HFFc6 (cell line): ENCODE measurements around the gene IHH. TPM values are rescaled to one million over a fixed set of nuclear protein-coding genes. Genes with fewer than 3 reads are reported as not detected.
A peak's percentile ranks its signal among the peaks of the same experiment; 100 is the strongest.

Experiments
- DNase-seq: peaks from one replicate; pipeline ENCODE4 v3.0.0-alpha.2; 2018
- H3K27ac Mint-ChIP-seq: 2 replicates; pipeline ENCODE4 v1.8.0; 2020; ENCODE audit warnings: mild to moderate bottlenecking, mixed read lengths
- H3K27me3 Mint-ChIP-seq: 2 replicates; pipeline ENCODE4 v1.8.0; 2021; ENCODE audit warnings: mild to moderate bottlenecking, moderate library complexity, mixed read lengths; ENCODE audit not compliant: insufficient read depth
- H3K36me3 Mint-ChIP-seq: 2 replicates; pipeline ENCODE4 v1.8.0; 2021; ENCODE audit warnings: low read depth, mixed read lengths
- H3K4me1 Mint-ChIP-seq: 2 replicates; pipeline ENCODE4 v1.8.0; 2020; ENCODE audit warnings: low read depth, mixed read lengths
- H3K4me3 Mint-ChIP-seq: 2 replicates; pipeline ENCODE4 v1.8.0; 2020; ENCODE audit warnings: mild to moderate bottlenecking, moderate library complexity, mixed read lengths
- H3K9me3 Mint-ChIP-seq: 2 replicates; pipeline ENCODE4 v1.8.0; 2020; ENCODE audit warnings: mild to moderate bottlenecking, mixed read lengths
- total RNA-seq, 6 experiments: library from RNA; stranded (reverse); fragmentation: NEBNext Ultra II Directional; extraction: Animal tissue kit (Norgen Biotek cat#: 25700); gene quantifications; 2 replicates in 1 of 6; 3 replicates in 5 of 6; pipeline ENCODE4 v1.2.3, GENCODE V29; 2021
- TF ChIP-seq, protein P1 (sequence below): fragments of 200-600 bp; sonication (generic); IDR thresholded peaks from 2 replicates; pipeline ENCODE4 v1.5.0; 2021; ENCODE audit warnings: antibody characterized with exemption, mild to moderate bottlenecking

Gene IHH
- total RNA-seq, 6 experiments from 2014 or later: not detected

DNA sequence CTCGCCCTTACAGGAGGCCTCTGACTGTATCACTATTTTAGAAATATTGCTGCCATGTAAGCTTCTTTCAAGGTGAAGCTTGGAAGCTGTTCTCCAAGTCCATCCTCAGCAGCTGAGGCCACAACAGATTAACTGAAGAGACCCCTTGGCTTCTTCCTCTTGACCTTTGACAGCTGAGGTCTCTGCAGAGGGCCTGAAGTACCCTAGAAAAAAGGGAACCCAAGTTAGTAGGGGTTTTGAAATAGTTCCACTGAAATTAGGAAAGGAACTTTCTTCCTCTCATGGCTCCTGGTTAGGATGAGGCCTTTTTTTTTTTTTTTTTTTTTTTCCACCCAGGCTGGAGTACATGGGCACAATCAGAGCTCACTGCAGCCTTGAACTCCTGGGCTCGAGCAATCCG lies 15.5 kb upstream of the IHH start:
- Mint-ChIP-seq H3K36me3 (peaks cover 14% of the 10 kb centered on the region), H3K9me3 (no peaks in the 10 kb centered on the region), H3K4me3 (no peak overlapping the region), H3K27me3 (peaks cover 4% of the 10 kb centered on the region), H3K4me1 (peaks cover 22% of the 10 kb centered on the region), H3K27ac (no peak overlapping the region)
- TF ChIP-seq, protein P1, sequence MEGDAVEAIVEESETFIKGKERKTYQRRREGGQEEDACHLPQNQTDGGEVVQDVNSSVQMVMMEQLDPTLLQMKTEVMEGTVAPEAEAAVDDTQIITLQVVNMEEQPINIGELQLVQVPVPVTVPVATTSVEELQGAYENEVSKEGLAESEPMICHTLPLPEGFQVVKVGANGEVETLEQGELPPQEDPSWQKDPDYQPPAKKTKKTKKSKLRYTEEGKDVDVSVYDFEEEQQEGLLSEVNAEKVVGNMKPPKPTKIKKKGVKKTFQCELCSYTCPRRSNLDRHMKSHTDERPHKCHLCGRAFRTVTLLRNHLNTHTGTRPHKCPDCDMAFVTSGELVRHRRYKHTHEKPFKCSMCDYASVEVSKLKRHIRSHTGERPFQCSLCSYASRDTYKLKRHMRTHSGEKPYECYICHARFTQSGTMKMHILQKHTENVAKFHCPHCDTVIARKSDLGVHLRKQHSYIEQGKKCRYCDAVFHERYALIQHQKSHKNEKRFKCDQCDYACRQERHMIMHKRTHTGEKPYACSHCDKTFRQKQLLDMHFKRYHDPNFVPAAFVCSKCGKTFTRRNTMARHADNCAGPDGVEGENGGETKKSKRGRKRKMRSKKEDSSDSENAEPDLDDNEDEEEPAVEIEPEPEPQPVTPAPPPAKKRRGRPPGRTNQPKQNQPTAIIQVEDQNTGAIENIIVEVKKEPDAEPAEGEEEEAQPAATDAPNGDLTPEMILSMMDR: no peak
- no peak for DNase-seq

DNA sequence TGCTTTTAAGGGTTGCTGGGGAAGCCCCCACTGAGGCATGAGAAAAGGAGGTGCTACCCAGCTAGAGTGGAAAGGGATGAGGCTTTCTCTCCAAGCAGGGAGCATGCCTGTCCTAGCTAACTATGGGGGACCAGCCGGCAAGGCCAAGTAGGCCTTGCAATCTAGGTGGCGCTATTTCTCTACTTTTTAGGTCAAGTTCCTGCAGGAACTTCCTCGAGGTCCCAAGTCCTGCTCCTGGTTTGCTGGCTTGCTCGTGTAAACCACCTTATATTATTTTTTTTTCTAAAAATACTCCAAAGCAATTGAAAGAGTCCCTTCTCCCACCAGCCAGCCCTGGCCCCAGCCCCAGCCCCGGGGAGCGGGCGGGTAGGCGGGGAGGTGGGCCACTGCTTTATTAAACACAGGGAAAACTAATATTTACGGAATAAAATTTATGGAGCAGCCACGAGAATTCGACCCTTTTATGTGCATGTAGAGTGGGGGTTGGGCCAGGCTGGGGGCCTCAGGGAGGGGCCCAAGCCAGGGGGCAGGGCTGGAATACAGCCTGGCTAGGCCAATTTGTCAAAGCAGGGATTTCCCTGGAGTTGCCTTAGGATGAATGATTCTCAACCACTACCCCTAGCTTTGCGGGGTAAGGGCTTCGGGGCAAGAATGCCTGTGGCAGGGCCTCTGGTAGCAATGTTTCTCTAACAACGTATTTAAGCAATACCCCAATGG lies 12.8 kb upstream of the IHH start:
- Mint-ChIP-seq H3K27me3 (peaks cover 2% of the 10 kb centered on the region), H3K36me3 (peaks cover 14% of the 10 kb centered on the region), H3K9me3 (no peaks in the 10 kb centered on the region), H3K4me1 (peaks cover 9% of the 10 kb centered on the region), H3K27ac (no peak overlapping the region), H3K4me3 (no peak overlapping the region)
- TF ChIP-seq, protein P1: peak; percentile 86
- DNase-seq: peak; percentile 52

DNA sequence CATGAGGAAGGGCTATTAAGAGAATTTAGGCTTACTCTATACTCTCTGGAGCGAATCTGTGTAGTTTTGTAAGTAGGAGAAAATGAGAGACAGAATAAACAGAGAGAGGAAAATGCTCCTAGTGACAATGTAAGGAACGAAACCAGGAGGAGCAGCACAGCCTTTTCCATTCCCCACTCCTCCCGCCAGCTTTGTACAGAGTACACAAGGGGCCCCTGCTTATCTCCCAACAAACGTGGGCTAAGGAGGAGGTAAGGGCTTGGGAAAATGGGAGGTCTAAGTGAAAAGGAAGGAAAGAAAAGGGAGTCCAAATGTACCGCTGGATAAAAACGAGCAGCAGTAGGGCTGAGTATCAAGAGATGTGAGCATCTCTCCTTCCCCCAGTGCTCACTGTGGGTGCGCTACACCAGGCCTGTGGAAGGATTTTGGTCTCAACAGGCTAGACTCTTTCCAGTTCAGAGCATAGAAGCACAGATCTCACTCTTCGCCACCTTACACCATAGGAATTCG lies 12.1 kb upstream of the IHH start:
- Mint-ChIP-seq H3K4me3 (no peak overlapping the region), H3K27me3 (peaks cover 2% of the 10 kb centered on the region), H3K9me3 (no peaks in the 10 kb centered on the region), H3K27ac (no peak overlapping the region), H3K4me1 (peaks cover 9% of the 10 kb centered on the region), H3K36me3 (peaks cover 14% of the 10 kb centered on the region)
- TF ChIP-seq, protein P1: no peak
- DNase-seq: no peak

DNA sequence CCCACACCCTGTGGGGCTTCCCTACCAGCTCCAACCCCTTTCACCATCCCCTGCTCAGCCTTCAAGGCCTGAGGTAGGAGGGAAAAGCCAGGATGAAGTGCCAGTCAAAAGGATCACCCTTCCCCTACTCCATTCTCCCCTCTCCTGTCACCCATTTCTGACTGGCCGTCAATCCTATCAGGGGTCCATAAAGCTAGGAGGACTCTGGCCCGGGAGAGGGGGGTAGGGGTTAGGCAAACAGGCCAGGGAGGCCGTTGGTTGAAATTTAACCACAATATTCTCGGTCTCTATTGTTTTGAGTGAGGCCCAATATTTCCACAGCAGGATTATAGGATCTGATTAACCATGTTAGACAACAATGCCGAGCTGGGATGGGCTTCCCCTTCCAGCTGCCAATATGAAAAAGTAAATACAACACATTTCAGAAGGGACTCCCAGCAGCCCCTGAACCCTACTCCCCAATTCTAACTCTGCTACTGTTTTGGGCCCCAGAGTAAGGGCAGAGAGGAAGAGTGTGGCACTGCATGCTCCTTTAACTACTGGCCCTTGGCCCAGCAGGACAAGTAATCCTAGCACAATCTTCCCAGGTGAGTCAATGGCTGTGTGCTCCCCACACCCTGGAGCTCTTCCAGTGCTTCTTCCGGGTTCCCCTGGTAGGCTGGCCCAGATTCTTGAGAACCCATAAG lies 10.6 kb upstream of the IHH start:
- no peaks in the 10 kb centered on the region for H3K9me3 Mint-ChIP-seq
- H3K4me1 Mint-ChIP-seq: peaks cover 9% of the 10 kb centered on the region
- peaks cover 8% of the 10 kb centered on the region; the same call in 1 of the 2 replicates for H3K36me3 Mint-ChIP-seq
- DNase-seq: peak; percentile 38
- H3K27me3 Mint-ChIP-seq: peaks cover 2% of the 10 kb centered on the region
- H3K27ac Mint-ChIP-seq: no peak overlapping the region
- H3K4me3 Mint-ChIP-seq: no peak overlapping the region
- TF ChIP-seq, protein P1: no peak

DNA sequence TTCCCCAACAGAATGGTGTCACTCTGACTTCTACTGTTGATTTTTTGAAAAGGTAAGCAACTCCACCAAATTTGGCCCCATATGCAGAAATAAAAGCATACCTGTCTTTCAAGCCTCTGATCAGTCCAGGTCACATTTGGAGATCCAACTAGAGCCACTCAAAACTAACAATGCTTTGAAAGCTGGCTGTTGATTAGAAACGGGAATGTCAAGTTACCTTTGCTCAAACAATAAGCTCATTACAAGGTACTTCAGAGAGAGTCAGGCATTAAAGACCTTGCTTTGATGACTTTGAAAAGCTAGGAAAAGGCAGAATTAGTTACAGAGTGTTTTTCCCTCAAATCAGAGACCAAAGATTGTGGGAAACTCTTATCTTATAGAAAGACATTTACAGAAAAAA lies 4.8 kb upstream of the IHH start:
- DNase-seq: no peak
- Mint-ChIP-seq H3K27ac (no peak overlapping the region), H3K4me1 (no peaks in the 10 kb centered on the region), H3K36me3 (no peaks in the 10 kb centered on the region), H3K9me3 (no peaks in the 10 kb centered on the region), H3K4me3 (no peak overlapping the region), H3K27me3 (peaks cover 21% of the 10 kb centered on the region)
- TF ChIP-seq, protein P1: no peak
